A549 (cell line): Measurements from ENCODE around the gene CDC42BPB. TPM values are rescaled to one million over a fixed set of nuclear protein-coding genes. Genes with fewer than 3 reads are reported as not detected.

Experiments used
- ATAC-seq, 2 experiments: fragments of 200-7000 bp in 1 of 2; fragments of >200 bp in 1 of 2; cut with Nextera tagmentation in 1 of 2; cut with Tn5 transposase in 1 of 2; 3 replicates each; pipeline versions ENCODE4 v1.8.0 to v1.9.1; 2018 to 2020; ENCODE audit warnings: mild to moderate bottlenecking in 1 of 2, moderate library complexity in 1 of 2
- CTCF ChIA-PET: fragments of 300-600 bp; sonication (Branson Sonifier 250); formaldehyde crosslinking; extraction: SDS; loops from one replicate; lab custom pipeline; 2021; ENCODE audit warnings: antibody characterized with exemption, inconsistent platforms; lab: Yijun Ruan, JAX
- POLR2A ChIA-PET: fragments of 350-600 bp; formaldehyde crosslinking; extraction: SDS; loops from one replicate; lab custom pipeline; 2021; ENCODE audit warnings: antibody characterized with exemption, inconsistent platforms; lab: Yijun Ruan, JAX
- DNase-seq, 2 experiments: peaks; one replicate each; pipeline versions ENCODE4 v3.0.0 to v3.0.0-alpha.2; 2011 to 2016; ENCODE audit warnings: low read depth in 1 of 2, low spot score in 1 of 2
- FAIRE-seq: peaks from 2 replicates; lab custom pipeline; 2011; peaks lifted over from hg19 to GRCh38; lab: Jason Lieb, UNC
- H3K27ac ChIP-seq, 2 experiments: fragments of >200 bp; sonication (Bioruptor Twin); formaldehyde crosslinking; 3 replicates each; pipeline ENCODE4 v1.5.1; 2016 to 2017
- H3K4me1 ChIP-seq: fragments of >200 bp; sonication (Bioruptor Twin); formaldehyde crosslinking; 3 replicates; pipeline ENCODE4 v1.6.1; 2016
- H3K4me2 ChIP-seq: fragments of >200 bp; sonication (Bioruptor Twin); formaldehyde crosslinking; 3 replicates; pipeline ENCODE4 v1.6.1; 2016
- H3K4me3 ChIP-seq: fragments of >200 bp; sonication (Bioruptor Twin); formaldehyde crosslinking; 3 replicates; pipeline ENCODE4 v1.5.1; 2016
- H3K9me3 ChIP-seq: fragments of >200 bp; sonication (Bioruptor Twin); formaldehyde crosslinking; 3 replicates; pipeline ENCODE4 v1.6.1; 2016
- ATOH8 ChIP-seq: fragments of 250-450 bp; sonication (Bioruptor Pico); IDR thresholded peaks from 2 replicates; pipeline ENCODE4 v1.5.0; 2020; ENCODE audit warnings: low read depth, mild to moderate bottlenecking, moderate library complexity
- CBX8 ChIP-seq: fragments of 200-600 bp; sonication (generic); IDR thresholded peaks from 2 replicates; pipeline ENCODE4 v1.6.1; 2016
- CTCF ChIP-seq: fragments of >200 bp; sonication (Bioruptor Twin); formaldehyde crosslinking; IDR thresholded peaks from 3 replicates; pipeline ENCODE4 v1.5.1; 2016
- EHF ChIP-seq: fragments of 250-450 bp; sonication (Bioruptor Pico); IDR thresholded peaks from 2 replicates; pipeline ENCODE4 v1.5.0; 2020; ENCODE audit warnings: mild to moderate bottlenecking
- ELK1 ChIP-seq: fragments of 150-350 bp; IDR thresholded peaks from 2 replicates; pipeline ENCODE4 v1.6.1; 2014; ENCODE audit warnings: low read depth, mild to moderate bottlenecking, low read length
- EP300 ChIP-seq, 2 experiments: fragments of >200 bp; sonication (Bioruptor Twin); formaldehyde crosslinking; IDR thresholded peaks; 2 replicates in 1 of 2; 3 replicates in 1 of 2; pipeline ENCODE4 v1.6.1; 2016 to 2017
- HDAC2 ChIP-seq: fragments of 200-600 bp; sonication (generic); IDR thresholded peaks from 2 replicates; pipeline ENCODE4 v1.6.1; 2016
- HMGXB4 ChIP-seq: fragments of 250-450 bp; sonication (Bioruptor Pico); IDR thresholded peaks from 2 replicates; pipeline ENCODE4 v1.5.0; 2021; ENCODE audit warnings: mild to moderate bottlenecking, moderate library complexity, borderline replicate concordance
- HOXB13 ChIP-seq: fragments of 250-450 bp; sonication (Bioruptor Pico); IDR thresholded peaks from 2 replicates; pipeline ENCODE4 v1.5.0; 2020; ENCODE audit warnings: low read depth, mild to moderate bottlenecking, moderate library complexity
- JUN ChIP-seq, 2 experiments: fragments of >200 bp; sonication (Bioruptor Twin); formaldehyde crosslinking; IDR thresholded peaks; 2 replicates in 1 of 2; 3 replicates in 1 of 2; pipeline ENCODE4 v1.6.1; 2016 to 2017
- NFE2L2 ChIP-seq: fragments of 150-350 bp; conservative IDR thresholded peaks from 2 replicates; pipeline ENCODE4 v1.6.1; 2014; ENCODE audit warnings: low read length
- NPAS2 ChIP-seq: fragments of 250-450 bp; sonication (Bioruptor Pico); IDR thresholded peaks from 2 replicates; pipeline ENCODE4 v1.8.0; 2022; ENCODE audit warnings: mild to moderate bottlenecking, moderate library complexity, borderline replicate concordance
- NR3C1 ChIP-seq: fragments of >200 bp; sonication (Bioruptor Twin); formaldehyde crosslinking; IDR thresholded peaks from 3 replicates; pipeline ENCODE4 v1.6.1; 2017
- PBX3 ChIP-seq: IDR thresholded peaks from 2 replicates; pipeline ENCODE4 v1.6.1; 2012
- POLR2AphosphoS2 ChIP-seq: conservative IDR thresholded peaks from 2 replicates; pipeline ENCODE4 v1.6.1; 2012; ENCODE audit warnings: low read length, improper control_type of control experiment, inconsistent platforms
- RARB ChIP-seq: fragments of 250-450 bp; sonication (Bioruptor Pico); IDR thresholded peaks from 2 replicates; pipeline ENCODE4 v1.8.0; 2021; ENCODE audit warnings: mild to moderate bottlenecking, moderate library complexity
- RFX5 ChIP-seq: fragments of 450-650 bp; IDR thresholded peaks from 2 replicates; pipeline ENCODE4 v1.7.1; 2014; ENCODE audit warnings: antibody characterized with exemption, mild to moderate bottlenecking, moderate library complexity
- RNF2 ChIP-seq: fragments of 200-600 bp; sonication (generic); IDR thresholded peaks from 2 replicates; pipeline ENCODE4 v1.6.1; 2016; ENCODE audit warnings: low read depth, mild to moderate bottlenecking, antibody characterized with exemption, moderate library complexity, borderline replicate concordance
- ZNF302 ChIP-seq: fragments of 250-450 bp; sonication (Bioruptor Pico); IDR thresholded peaks from 2 replicates; pipeline ENCODE4 v1.9.0; 2021; ENCODE audit warnings: inconsistent platforms, mild to moderate bottlenecking, moderate library complexity
- WGBS: methylation state at CpG from one replicate; pipeline ENCODE4 v1.1.6; 2017; ENCODE audit errors: missing lambda C conversion rate; 5-methylcytosine and 5-hydroxymethylcytosine counted together
- polyA plus RNA-seq, 4 experiments: library from polyadenylated mRNA; depleted of rRNA in 3 of 4; stranded (reverse); fragments of >200 nt; fragmentation: RNase III in 1 of 4; extraction: RNeasy Plus Mini Kit Qiagen cat#74134 plus additional on column Dnase treatment in 1 of 4; gene quantifications; 2 replicates in 3 of 4; 3 replicates in 1 of 4; pipeline ENCODE4 v1.2.3, GENCODE V29; 2011 to 2017

The CDC42BPB gene
- polyA plus RNA-seq, 2 of the 4 experiments (the other 2 are of a cell fraction), result 56.4 to 57.1 TPM

GRCh38 chr14:102911991-102912761 lies 145.2 kb downstream of the CDC42BPB start:
- 96% methylated on average over 12 of the region's 21 CpGs for WGBS
- H3K4me3 ChIP-seq, result no peak overlapping the region
- H3K27ac ChIP-seq, result no peak overlapping the region
- CTCF ChIA-PET, result interaction anchor here (0.6 to 1.0 kb wide), 2 partner anchors 10 to 66 kb away, joined by 3 read pairs; partner anchors contain the start of gene AMN
- FAIRE-seq, result no peak
- no peaks in the 10 kb centered on the region for H3K4me1 ChIP-seq
- ATAC-seq, result no peak
- DNase-seq, result no peak
- POLR2A ChIA-PET, result no interaction called here
- TF ChIP-seq ATOH8 (no peak), NPAS2 (no peak), CTCF (no peak), HDAC2 (no peak), RFX5 (no peak), HOXB13 (CRISPR knock-in tag) (no peak), CBX8 (no peak), ZNF302 (CRISPR knock-in tag) (no peak), EHF (CRISPR knock-in tag) (no peak), RARB (no peak), HMGXB4 (CRISPR knock-in tag) (no peak), NFE2L2 (no peak), NR3C1 (no peak), ELK1 (no peak), JUN (IDR thresholded peaks at IDR 0.05) (no peak)
- no peak overlapping the region for H3K4me2 ChIP-seq
- H3K9me3 ChIP-seq, result no peaks in the 10 kb centered on the region

- no peaks in the 10 kb centered on the region for H3K4me1 ChIP-seq
- no peak for TF ChIP-seq POLR2AphosphoS2
- no peak for TF ChIP-seq NR3C1
- no peak for TF ChIP-seq RNF2
- TF ChIP-seq EP300 (IDR thresholded peaks at IDR 0.05), result no peak
- TF ChIP-seq PBX3, result no peak
- TF ChIP-seq, all 56 proteins: peak for 0
- ATAC-seq (no peak), FAIRE-seq (no peak), DNase-seq (no peak)
- no peak overlapping the region for H3K27ac ChIP-seq
- H3K4me2 ChIP-seq, result no peak overlapping the region
- POLR2A ChIA-PET, result no interaction called here
- WGBS, result 93% methylated on average over 18 of the region's 19 CpGs
- no peaks in the 10 kb centered on the region for H3K9me3 ChIP-seq
- no peak overlapping the region for H3K4me3 ChIP-seq
- CTCF ChIA-PET, result interaction anchor here (0.6 kb wide), 1 partner anchor 65 kb away, joined by 3 read pairs; no protein-coding TSS in a partner anchor
Observed at GRCh38 chr14:102911541-102911951, 145.8 kb downstream of the CDC42BPB start.
